AG04449 (cell line): ENCODE measurements around the gene DNAAF5.

Source experiments
- CTCF ChIA-PET: fragments of 350-600 bp; formaldehyde crosslinking; extraction: SDS; loops from one replicate; lab custom pipeline; 2021; ENCODE audit warnings: antibody characterized with exemption; lab: Yijun Ruan, JAX
- POLR2A ChIA-PET: fragments of 400-600, 350-600 bp; formaldehyde crosslinking; extraction: SDS; loops from one replicate; lab custom pipeline; 2020; ENCODE audit warnings: antibody characterized with exemption, inconsistent platforms; lab: Yijun Ruan, JAX
- DNase-seq: peaks from one replicate; pipeline ENCODE4 v3.0.0-alpha.2; 2010; ENCODE audit warnings: low read depth, low spot score
- H3K4me3 ChIP-seq: 2 replicates; pipeline ENCODE4 v1.5.1; 2011; ENCODE audit warnings: low read depth, mild to moderate bottlenecking, control low read depth, low read length
- CTCF ChIP-seq: IDR thresholded peaks from one replicate; pipeline ENCODE4 v1.5.1; 2011; ENCODE audit warnings: mild to moderate bottlenecking, moderate library complexity, low read length, control low read depth, inconsistent platforms; ENCODE audit not compliant: insufficient read depth; ENCODE audit errors: missing control alignments

Gene DNAAF5

GRCh38 chr7:726084-726853, at the start of gene DNAAF5:
TSS of gene DNAAF5 (plus strand) at chr7:726699. CDS start at chr7:726721, 22 bp downstream.
- CTCF ChIA-PET, result interaction anchor here (0.9 to 1.2 kb wide), 3 partner anchors 9 to 404 kb away, joined by 3 read pairs; no protein-coding TSS in a partner anchor
- POLR2A ChIA-PET, result interaction anchor here (2.3 kb wide), 1 partner anchor 10 kb away, joined by 7 read pairs; no protein-coding TSS in a partner anchor
- DNase-seq, result no peak
- H3K4me3 ChIP-seq, result peak within 1 kb of the TSS; percentile 62
- TF ChIP-seq CTCF, result no peak

GRCh38 chr7:676972-677385, 49.5 kb upstream of the DNAAF5 start:
- DNase-seq, result no peak
- no peak overlapping the region for H3K4me3 ChIP-seq
- POLR2A ChIA-PET, result no interaction called here
- no peak for TF ChIP-seq CTCF
- CTCF ChIA-PET, result interaction anchor here (1.2 kb wide), 1 partner anchor 12 kb away, joined by 3 read pairs; no protein-coding TSS in a partner anchor

- no peak for DNase-seq
- CTCF ChIA-PET, result no interaction called here
- POLR2A ChIA-PET, result no interaction called here
- H3K4me3 ChIP-seq, result no peak overlapping the region
- no peak for TF ChIP-seq CTCF
Observed at GRCh38 chr7:680411-681127, 45.9 kb upstream of the DNAAF5 start.

GRCh38 chr7:681551-682307, 44.8 kb upstream of the DNAAF5 start:
- POLR2A ChIA-PET, result no interaction called here
- CTCF ChIA-PET, result no interaction called here
- no peak for TF ChIP-seq CTCF
- no peak overlapping the region for H3K4me3 ChIP-seq
- DNase-seq, result no peak

- DNase-seq, result no peak
- ChIA-PET POLR2A (no interaction called here), CTCF (no interaction called here)
- H3K4me3 ChIP-seq, result no peak overlapping the region
- TF ChIP-seq CTCF, result no peak
Observed at GRCh38 chr7:682810-683209, 43.7 kb upstream of the DNAAF5 start.
